ENCODE results near the gene COL4A1.

COL4A1 gene

GRCh38 chr13:110182003-110182402, 125.0 kb downstream of the COL4A1 start:
- no peak for DNase-seq

- DNase-seq, result no peak
Measured at GRCh38 chr13:110179857-110180147, 127.2 kb downstream of the COL4A1 start.

GRCh38 chr13:110179116-110179856, 127.7 kb downstream of the COL4A1 start:
- DNase-seq, result peak; percentile 14

DNA sequence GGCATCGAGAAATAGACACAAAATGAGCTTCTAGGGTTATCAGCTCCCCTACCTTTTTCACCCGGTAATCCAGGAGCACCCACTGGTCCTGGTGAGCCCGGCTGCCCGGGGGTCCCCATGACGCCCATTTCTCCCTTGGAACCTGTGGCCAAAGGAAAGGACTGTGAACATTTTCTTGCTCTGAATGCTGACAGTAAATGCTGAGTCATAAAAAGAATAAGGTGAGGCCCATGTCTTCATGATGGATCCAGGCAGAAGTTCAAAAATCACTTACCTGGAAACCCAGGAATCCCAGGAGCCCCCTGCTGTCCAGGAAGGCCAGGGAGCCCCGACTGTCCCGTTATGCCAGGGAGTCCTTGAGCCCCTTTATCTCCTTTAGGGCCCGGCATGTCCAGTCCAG, 129.2 kb downstream of the COL4A1 start:
- DNase-seq, result no peak

GRCh38 chr13:110176431-110176830, 130.5 kb downstream of the COL4A1 start:
- DNase-seq, result no peak

DNA sequence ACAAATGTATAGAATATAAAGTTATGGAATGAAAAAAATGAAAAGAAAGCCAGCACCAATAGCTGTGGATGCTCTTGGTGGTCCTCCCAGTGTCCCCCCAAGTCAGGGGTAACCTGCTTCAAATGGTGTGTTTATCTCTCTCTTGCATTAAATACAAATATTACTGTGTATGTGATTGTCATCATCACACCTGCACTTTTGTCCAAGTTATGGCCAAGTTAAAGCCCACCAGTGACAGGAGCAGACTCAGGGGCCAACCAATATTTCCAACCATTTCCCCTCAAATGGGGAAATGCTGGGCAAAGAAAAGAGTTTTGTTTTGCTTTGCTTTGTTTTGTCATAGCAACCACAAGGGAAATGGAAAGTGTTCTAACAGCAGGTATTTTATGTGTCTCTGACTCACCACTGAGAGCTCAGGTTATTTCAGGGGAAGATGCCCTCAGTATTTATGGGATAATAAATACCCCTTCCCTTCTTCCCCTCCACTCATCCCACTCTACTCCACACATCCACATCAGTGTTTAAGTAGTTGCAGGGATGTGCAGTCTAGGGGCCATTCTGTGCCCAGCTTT, 133.6 kb downstream of the COL4A1 start:
- DNase-seq, result no peak

DNA sequence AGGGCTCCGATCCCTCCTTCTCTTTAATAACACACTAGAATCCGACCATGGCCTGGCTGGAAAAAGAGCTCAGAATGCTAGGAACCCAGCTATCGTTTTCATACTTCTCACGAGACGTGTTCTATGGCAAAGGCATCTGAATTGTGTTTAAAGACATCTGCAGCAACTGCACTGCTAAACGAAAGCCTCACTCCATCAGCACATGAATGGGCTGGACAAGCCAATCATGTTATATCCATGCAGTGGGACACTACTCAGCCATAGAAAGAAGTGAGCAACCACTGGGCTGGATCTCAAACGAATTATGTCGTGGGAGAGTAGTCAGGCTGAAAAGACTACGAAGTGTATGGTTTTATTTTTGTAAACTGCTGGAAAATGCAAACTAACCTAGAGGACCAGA, 136.1 kb downstream of the COL4A1 start:
- DNase-seq, result no peak

DNA sequence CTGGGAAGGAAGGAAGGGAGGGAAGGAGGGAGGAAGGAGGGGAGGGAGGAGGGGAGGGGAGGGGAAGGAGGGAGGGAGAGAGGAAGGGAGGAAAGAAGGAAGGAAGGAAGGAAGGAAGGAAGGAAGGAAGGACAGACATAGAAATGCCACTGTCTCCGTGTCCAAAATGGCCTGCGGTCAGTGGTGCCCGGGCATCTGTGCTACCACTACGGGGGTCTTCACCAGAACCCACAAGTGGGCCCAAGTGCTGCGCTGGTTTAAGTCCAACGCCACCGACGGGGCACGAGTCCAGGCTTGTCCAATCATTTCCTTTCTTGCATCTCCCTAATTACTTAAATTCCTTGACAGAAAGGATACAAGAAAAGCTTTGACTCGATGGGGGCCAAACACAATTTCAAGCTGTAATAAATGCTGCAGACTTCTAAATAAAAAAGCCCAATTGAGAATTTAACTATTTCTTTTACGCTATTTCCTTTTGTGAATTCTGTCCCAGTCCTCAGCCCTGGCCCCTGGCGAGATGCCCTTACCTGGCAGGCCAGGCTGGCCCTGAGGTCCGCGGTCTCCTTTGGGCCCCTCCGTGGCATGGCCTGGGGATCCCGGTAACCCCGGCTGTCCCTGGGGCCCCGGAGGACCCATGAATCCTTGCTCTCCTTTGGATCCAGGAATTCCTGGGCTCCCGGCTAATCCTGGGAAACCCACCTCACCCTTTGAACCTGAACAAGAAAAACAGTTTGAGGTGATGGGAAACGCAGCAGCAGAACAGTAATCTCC, 136.8 kb downstream of the COL4A1 start:
- no peak for DNase-seq

GRCh38 chr13:110168999-110169933, 137.7 kb downstream of the COL4A1 start:
- no peak for DNase-seq

- DNase-seq, result no peak
Measured at GRCh38 chr13:110166598-110166997, 140.4 kb downstream of the COL4A1 start.

- no peak for DNase-seq
Measured at GRCh38 chr13:110164706-110165105, 142.3 kb downstream of the COL4A1 start.

DNA sequence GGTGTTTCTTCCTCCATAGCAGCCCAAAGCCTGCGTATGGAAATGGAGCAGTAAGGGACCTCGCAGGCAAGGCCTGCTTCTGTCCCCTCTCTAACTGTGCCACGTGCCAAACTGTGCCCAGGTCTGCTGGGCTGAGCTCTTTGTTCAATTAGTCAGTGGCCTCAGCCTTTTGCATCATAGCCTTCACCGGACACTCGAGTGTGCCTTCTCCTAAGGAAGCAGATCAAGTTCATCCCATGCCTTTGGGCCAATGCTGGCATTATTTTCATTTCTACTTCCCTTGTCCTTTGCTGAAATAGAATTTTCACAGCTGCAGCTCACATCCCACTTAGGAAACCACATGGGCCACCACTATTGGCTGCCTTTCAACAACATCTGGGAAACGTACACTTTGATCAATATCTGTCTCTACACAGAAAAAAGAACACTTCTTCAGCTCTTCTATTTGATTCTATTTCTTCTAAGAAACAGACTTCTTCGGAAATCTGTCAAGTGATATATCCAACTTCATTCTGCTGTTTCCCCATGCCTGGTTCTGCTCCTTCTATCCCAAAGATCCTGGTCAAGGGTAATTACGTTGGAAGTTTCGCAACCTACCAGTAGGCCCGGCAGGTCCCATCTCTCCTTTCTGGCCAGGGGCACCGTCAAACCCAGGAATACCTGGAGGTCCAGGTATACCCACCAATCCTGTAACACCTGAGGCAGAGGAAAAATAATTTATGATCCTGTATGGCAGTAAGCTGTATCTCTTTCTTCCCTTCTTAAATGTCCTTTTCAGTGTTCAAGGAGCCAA, 143.9 kb downstream of the COL4A1 start:
- no peak for DNase-seq

DNA sequence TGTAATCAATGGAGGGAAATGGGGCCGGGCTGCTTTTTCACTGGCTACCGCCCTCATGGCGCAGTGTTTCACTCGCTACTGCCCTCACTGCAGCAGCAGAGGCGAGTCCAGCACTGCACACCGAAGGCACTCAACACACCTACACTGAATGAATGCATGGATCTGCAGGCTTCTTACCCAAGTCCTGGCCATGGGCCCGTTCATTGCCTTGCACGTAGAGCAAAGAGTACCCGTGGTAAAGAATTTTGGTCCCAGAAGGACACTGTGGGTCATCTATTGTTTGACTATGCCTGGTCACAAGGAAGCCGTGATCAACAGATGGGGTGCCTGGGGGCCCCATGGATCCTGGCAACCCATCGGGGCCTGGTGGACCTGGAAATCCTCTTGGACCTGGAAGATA, 144.9 kb downstream of the COL4A1 start:
- DNase-seq, result no peak

DNA sequence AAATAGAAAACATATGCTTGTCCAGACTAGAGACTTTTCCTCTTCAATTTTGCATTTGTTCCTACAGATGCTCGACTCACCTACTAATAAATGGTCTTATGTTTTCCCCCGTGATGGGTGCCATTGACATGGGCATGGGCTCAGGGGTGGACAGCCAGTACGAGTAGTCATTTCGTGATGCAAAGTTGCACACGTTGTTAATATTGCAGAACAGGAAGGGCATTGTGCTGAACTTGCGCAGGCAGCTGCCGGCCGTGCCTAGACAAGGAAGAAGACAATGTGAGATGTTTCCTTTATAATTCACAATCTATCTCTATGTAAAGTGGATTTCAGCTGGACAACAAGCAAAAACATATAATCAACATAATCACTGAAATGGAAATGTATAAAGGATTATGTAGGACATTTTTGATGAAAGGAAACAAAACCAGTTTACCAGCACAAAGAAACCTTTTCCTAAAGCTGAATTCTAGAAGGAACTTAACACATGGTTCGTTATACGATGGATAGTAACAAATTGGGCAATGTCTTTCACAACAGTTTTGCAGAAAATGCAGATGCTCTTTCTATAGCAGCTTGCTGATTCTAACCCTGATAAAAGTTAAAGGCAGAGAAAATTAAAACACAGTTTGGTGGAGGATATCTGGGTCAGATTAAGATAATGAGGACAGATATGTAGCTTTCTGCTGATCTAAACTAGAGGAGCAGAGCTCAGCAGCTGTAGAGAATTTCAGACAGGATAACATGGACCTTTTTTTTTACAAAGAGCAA, 145.7 kb downstream of the COL4A1 start:
- DNase-seq, result no peak

DNA sequence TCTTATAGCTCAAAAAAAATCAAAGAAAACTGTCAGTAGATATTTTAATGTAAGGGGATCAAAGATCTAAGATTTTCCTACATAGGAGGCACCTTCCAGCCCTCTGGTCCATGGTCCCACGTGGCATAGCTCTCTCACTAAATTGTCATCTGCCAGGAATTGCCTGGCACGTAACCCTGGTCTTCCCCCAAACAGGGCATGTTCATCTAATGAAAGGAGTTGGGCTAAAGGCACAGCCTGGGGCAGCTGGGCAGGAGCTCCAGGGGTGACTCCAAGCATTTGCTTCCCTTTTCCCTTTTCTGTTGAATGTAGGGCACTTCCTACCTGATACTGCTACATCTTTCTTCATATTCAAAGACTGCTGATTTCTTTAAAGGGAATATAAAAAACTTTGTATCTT, 148.7 kb downstream of the COL4A1 start:
- no peak for DNase-seq

DNA sequence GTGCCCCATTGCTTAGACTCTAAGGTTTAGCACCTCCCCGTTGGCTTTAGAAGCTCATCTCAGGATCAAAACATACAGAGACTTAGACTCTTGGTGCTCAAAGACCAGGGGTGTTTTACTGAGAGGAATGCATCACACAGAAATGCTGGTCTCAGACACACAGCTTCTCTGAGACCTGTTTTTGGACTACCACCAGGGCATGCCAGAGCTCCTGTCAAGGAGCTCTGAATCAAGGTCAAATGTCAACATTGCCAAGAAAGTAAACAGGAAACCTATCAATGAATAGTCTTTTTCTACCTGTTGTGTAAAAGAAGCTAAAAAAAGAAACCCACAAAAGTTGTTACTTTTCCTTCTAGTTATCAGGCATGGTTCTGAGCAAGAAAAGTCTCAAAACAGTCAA, 149.2 kb downstream of the COL4A1 start:
- no peak for DNase-seq

GRCh38 chr13:110156301-110157049, 150.5 kb downstream of the COL4A1 start:
- DNase-seq, result no peak

GRCh38 chr13:110155072-110155471, 151.9 kb downstream of the COL4A1 start:
- DNase-seq, result no peak

DNA sequence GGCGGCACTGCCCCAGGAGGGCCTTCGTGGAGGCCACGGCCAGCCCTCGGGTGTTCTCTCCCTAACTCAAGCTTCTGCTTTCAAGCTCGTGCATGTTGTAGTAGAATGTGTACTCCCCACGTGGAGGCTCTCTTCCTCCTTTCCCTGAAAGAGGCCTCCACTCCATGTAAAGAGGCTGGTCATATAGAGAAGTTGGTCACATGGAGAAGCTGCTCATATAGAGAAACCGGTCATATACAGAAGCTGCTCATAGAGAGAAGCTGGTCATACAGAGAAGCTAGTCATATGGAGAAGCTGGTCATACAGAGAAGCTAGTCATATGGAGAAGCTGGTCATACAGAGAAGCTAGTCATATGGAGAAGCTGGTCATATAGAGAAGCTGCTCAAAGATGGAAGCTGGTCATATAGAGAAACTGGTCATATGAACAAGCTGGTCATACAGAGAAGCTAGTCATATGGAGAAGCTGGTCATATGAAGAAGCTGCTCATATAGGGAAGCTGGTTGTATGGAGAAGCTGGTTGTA, 152.5 kb downstream of the COL4A1 start:
- DNase-seq, result no peak

DNA sequence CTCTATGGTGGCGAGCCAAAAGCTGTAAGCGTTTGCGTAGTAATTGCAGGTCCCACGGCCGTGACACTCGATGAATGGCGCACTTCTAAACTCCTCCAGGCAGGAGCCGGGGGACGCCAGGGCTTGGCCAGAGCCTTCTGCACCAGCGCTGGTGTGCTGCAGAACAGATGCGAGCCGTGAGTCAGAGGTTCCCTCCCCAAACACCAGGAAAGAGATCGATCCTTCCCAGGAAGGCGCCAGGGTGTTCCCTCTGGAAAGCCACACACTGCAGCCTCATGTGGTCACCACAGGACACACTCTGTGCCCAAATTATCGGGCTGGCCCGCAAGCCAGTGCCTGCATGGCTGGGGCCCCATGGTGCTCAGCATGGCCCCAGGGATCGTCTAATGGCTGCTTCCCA, 154.6 kb downstream of the COL4A1 start:
- DNase-seq, result no peak

GRCh38 chr13:110151462-110151861, 155.5 kb downstream of the COL4A1 start:
- DNase-seq, result no peak

Data from NCI-H1105 treated with DMSO at 0.1 percent for 48 hours (cell line).